Right atrium auricular region (tissue), 2 donors: ENCODE measurements around the gene ST7. TPM values are rescaled to one million over a fixed set of nuclear protein-coding genes. Genes with fewer than 3 reads are reported as not detected.
"Not testable (repeated sequence)": the region's sequence is repeated elsewhere in the genome, so short reads cannot be mapped to it uniquely, and the experiment has no call there.

Experiments
- DNase-seq: peaks from one replicate; pipeline ENCODE4 v3.0.0-alpha.2; 2019; ENCODE audit warnings: low spot score
- H3K27ac ChIP-seq, 2 donors: fragments of 200-600 bp; sonication (generic); 1 replicate in 1 of 2; 2 replicates in 1 of 2; pipeline ENCODE4 v1.5.1; 2016 to 2019
- H3K27me3 ChIP-seq, 2 donors: fragments of 200-600 bp; sonication (generic); one replicate each; pipeline versions ENCODE4 v1.5.1 to v1.6.0; 2017 to 2019
- H3K36me3 ChIP-seq: fragments of 200-600 bp; sonication (generic); one replicate; pipeline ENCODE4 v1.5.1; 2016
- H3K4me1 ChIP-seq, 2 donors: fragments of 200-600 bp; sonication (generic); one replicate each; pipeline versions ENCODE4 v1.5.1 to v1.6.0; 2017 to 2019
- H3K4me3 ChIP-seq, 2 donors: fragments of 200-600 bp; sonication (generic); 1 replicate in 1 of 2; 2 replicates in 1 of 2; pipeline ENCODE4 v1.5.1; 2017 to 2019; ENCODE audit warnings: mild to moderate bottlenecking in 1 of 2, moderate library complexity in 1 of 2
- H3K9me3 ChIP-seq, 2 donors: fragments of 200-600 bp; sonication (generic); one replicate each; pipeline ENCODE4 v1.5.1; 2019
- CTCF ChIP-seq, 2 donors: fragments of 200-600 bp; sonication (generic); IDR thresholded peaks; one replicate each; pipeline ENCODE4 v1.5.1; 2019; ENCODE audit warnings: antibody characterized with exemption in 2 of 2
- total RNA-seq, 2 donors: library from RNA; depleted of rRNA; stranded (reverse); fragments of >200 nt; gene quantifications; one replicate each; pipeline ENCODE4 v1.1.0, GENCODE V29; 2016

ST7 gene
- total RNA-seq, 2 donors from 2014 or later, result 45.4 to 48.1 TPM

GRCh38 chr7:116967983-116968382 lies 14.7 kb downstream of the ST7 start:
- Histone ChIP-seq H3K9me3 (no peaks in the 10 kb centered on the region), H3K4me3 (no peak overlapping the region), H3K27me3 (no peaks in the 10 kb centered on the region), H3K4me1 (peaks cover 0 to 13% of the 10 kb centered on the region in 2 donors), H3K36me3 (no peaks in the 10 kb centered on the region), H3K27ac (no peak overlapping the region)
- no peak for DNase-seq
- TF ChIP-seq CTCF (IDR thresholded peaks at IDR 0.05), result no peak

GRCh38 chr7:116968631-116969030 lies 15.3 kb downstream of the ST7 start:
- Histone ChIP-seq H3K4me1 (peaks cover 0 to 13% of the 10 kb centered on the region in 2 donors), H3K4me3 (no peak overlapping the region), H3K27me3 (no peaks in the 10 kb centered on the region), H3K27ac (no peak overlapping the region), H3K9me3 (no peaks in the 10 kb centered on the region), H3K36me3 (no peaks in the 10 kb centered on the region)
- no peak for DNase-seq
- TF ChIP-seq CTCF (IDR thresholded peaks at IDR 0.05), result no peak

GRCh38 chr7:116969371-116969902 lies 16.1 kb downstream of the ST7 start:
- no peak for DNase-seq
- Histone ChIP-seq H3K4me1 (peaks cover 0 to 13% of the 10 kb centered on the region in 2 donors), H3K4me3 (no peak overlapping the region), H3K27ac (no peak overlapping the region), H3K9me3 (no peaks in the 10 kb centered on the region), H3K27me3 (no peaks in the 10 kb centered on the region), H3K36me3 (no peaks in the 10 kb centered on the region)
- TF ChIP-seq CTCF (IDR thresholded peaks at IDR 0.05), result no peak

- H3K36me3 ChIP-seq, result no peaks in the 10 kb centered on the region
- H3K4me3 ChIP-seq, result no peak overlapping the region
- H3K27ac ChIP-seq, result no peak overlapping the region
- H3K4me1 ChIP-seq, result peaks cover 0 to 13% of the 10 kb centered on the region in 2 donors
- no peaks in the 10 kb centered on the region for H3K9me3 ChIP-seq
- no peak for DNase-seq
- no peaks in the 10 kb centered on the region for H3K27me3 ChIP-seq
- TF ChIP-seq CTCF (IDR thresholded peaks at IDR 0.05), result no peak
Observed at GRCh38 chr7:116970238-116970910, 17.1 kb downstream of the ST7 start.

- H3K4me3 ChIP-seq, DNase-seq, H3K9me3 ChIP-seq, H3K36me3 ChIP-seq, H3K27ac ChIP-seq, H3K27me3 ChIP-seq: not testable (repeated sequence)
- peaks cover 0 to 13% of the 10 kb centered on the region in 2 donors for H3K4me1 ChIP-seq
Observed at GRCh38 chr7:116971153-116971552, 17.9 kb downstream of the ST7 start.

- no peak overlapping the region for H3K4me3 ChIP-seq
- no peaks in the 10 kb centered on the region for H3K27me3 ChIP-seq
- H3K4me1 ChIP-seq, result peaks cover 0 to 13% of the 10 kb centered on the region in 2 donors
- H3K9me3 ChIP-seq, result no peaks in the 10 kb centered on the region
- no peak for TF ChIP-seq CTCF (IDR thresholded peaks at IDR 0.05)
- no peak for DNase-seq
- no peak overlapping the region for H3K27ac ChIP-seq
- H3K36me3 ChIP-seq, result no peaks in the 10 kb centered on the region
Observed at GRCh38 chr7:116971869-116972268, 18.6 kb downstream of the ST7 start.

- H3K4me1 ChIP-seq, H3K36me3 ChIP-seq, DNase-seq, H3K9me3 ChIP-seq, H3K4me3 ChIP-seq, H3K27ac ChIP-seq, H3K27me3 ChIP-seq: not testable (repeated sequence)
Observed at GRCh38 chr7:116975024-116975423, 21.7 kb downstream of the ST7 start.
